Activated B cell treated with CpG ODN at 0.5 μM for 24 hours (primary cell): ENCODE results near the gene RNF166. TPM values are rescaled to one million over a fixed set of nuclear protein-coding genes. Genes with fewer than 3 reads are reported as not detected.
A peak's percentile ranks its signal among the peaks of the same experiment; 100 is the strongest.

Source experiments
- ATAC-seq: fragments of 200-7000 bp; cut with Tn5 transposase; one replicate; pipeline ENCODE4 v1.10.0; 2021; ENCODE audit warnings: low read depth, mild to moderate bottlenecking, moderate library complexity
- CTCF ChIA-PET: fragments of 350-600 bp; sonication (Branson Sonifier 250); formaldehyde crosslinking; loops from one replicate; lab custom pipeline; 2021; ENCODE audit warnings: antibody characterized with exemption; lab: Charles Lee
- POLR2A ChIA-PET: fragments of 350-600 bp; sonication (Branson Sonifier 250); formaldehyde crosslinking; loops from one replicate; lab custom pipeline; 2021; ENCODE audit warnings: antibody characterized with exemption; lab: Charles Lee
- DNase-seq: peaks from one replicate; pipeline ENCODE4 v3.0.0; 2022
- H3K27ac Mint-ChIP-seq: one replicate; pipeline ENCODE4 v1.8.0; 2020; ENCODE audit warnings: mixed read lengths
- H3K27me3 Mint-ChIP-seq: one replicate; pipeline ENCODE4 v1.8.0; 2021; ENCODE audit warnings: mixed read lengths
- H3K36me3 Mint-ChIP-seq: one replicate; pipeline ENCODE4 v1.8.0; 2021; ENCODE audit warnings: low read depth, mixed read lengths
- H3K4me1 Mint-ChIP-seq: one replicate; pipeline ENCODE4 v1.8.0; 2021; ENCODE audit warnings: mixed read lengths
- H3K4me3 Mint-ChIP-seq: one replicate; pipeline ENCODE4 v1.8.0; 2020; ENCODE audit warnings: mild to moderate bottlenecking, mixed read lengths
- H3K9me3 Mint-ChIP-seq: one replicate; pipeline ENCODE4 v1.8.0; 2020; ENCODE audit warnings: mixed read lengths
- intact Hi-C: fragments of 100-400 bp; cut with micrococcal nuclease; formaldehyde crosslinking; loops from one replicate; pipeline ENCODE4 v1.15.1; 2024
- total RNA-seq: library from RNA; stranded (reverse); gene quantifications from 2 replicates; pipeline ENCODE4 v1.2.3, GENCODE V29; 2022
- TF ChIP-seq, protein P1 (sequence below): fragments of 200-600 bp; IDR thresholded peaks from one replicate; pipeline ENCODE4 v1.8.0; 2022; ENCODE audit warnings: antibody characterized with exemption, mild to moderate bottlenecking

RNF166 gene
- total RNA-seq, 1 donor from 2014 or later = 45.3 TPM

DNA sequence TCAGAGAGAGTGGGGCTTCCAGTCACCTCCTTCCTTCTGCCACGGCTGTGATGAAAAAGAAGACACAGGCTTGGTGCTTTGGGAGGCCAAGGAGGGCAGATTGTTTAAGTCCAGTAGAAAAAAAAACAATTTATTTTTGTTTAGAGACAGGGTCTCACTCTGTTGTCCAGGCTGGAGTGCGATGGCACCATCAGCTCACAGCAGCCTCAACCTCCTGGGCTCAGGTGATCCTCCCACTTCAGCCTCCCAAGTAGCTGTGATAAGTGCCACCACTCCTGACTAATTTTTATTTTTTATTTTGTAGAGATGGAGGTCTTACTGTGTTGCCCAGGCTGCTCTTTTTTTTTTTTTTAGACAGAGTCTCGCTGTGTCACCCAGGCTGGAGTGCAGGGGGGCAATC is 40.6 kb downstream of the RNF166 start:
- ChIA-PET POLR2A (interaction anchor here (0.6 to 3.5 kb wide), 6 partner anchors 14 to 657 kb away, joined by 3 to 32 read pairs (median 4); partner anchors contain the start of genes CTU2 and RNF166), CTCF (no interaction called here)
- Mint-ChIP-seq H3K9me3 (no peaks in the 10 kb centered on the region), H3K4me1 (peaks cover 24% of the 10 kb centered on the region), H3K27ac (peak overlapping the region; percentile 63), H3K4me3 (peak overlapping the region; percentile 68), H3K36me3 (peaks cover 12% of the 10 kb centered on the region), H3K27me3 (no peaks in the 10 kb centered on the region)
- DNase-seq (no peak), ATAC-seq (no peak)
- intact Hi-C loops = no loop called here
- TF ChIP-seq, protein P1, sequence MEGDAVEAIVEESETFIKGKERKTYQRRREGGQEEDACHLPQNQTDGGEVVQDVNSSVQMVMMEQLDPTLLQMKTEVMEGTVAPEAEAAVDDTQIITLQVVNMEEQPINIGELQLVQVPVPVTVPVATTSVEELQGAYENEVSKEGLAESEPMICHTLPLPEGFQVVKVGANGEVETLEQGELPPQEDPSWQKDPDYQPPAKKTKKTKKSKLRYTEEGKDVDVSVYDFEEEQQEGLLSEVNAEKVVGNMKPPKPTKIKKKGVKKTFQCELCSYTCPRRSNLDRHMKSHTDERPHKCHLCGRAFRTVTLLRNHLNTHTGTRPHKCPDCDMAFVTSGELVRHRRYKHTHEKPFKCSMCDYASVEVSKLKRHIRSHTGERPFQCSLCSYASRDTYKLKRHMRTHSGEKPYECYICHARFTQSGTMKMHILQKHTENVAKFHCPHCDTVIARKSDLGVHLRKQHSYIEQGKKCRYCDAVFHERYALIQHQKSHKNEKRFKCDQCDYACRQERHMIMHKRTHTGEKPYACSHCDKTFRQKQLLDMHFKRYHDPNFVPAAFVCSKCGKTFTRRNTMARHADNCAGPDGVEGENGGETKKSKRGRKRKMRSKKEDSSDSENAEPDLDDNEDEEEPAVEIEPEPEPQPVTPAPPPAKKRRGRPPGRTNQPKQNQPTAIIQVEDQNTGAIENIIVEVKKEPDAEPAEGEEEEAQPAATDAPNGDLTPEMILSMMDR = no peak

- no peak for ATAC-seq
- H3K27ac Mint-ChIP-seq = peak overlapping the region; percentile 63
- no peak for DNase-seq
- no peaks in the 10 kb centered on the region for H3K9me3 Mint-ChIP-seq
- peak overlapping the region; percentile 68 for H3K4me3 Mint-ChIP-seq
- intact Hi-C loops = no loop called here
- no peaks in the 10 kb centered on the region for H3K27me3 Mint-ChIP-seq
- TF ChIP-seq, protein P1 = no peak
- ChIA-PET POLR2A (interaction anchor here (1.0 to 3.5 kb wide), 5 partner anchors 14 to 41 kb away, joined by 3 to 32 read pairs (median 6); partner anchors contain the start of genes CTU2 and RNF166), CTCF (interaction anchor here (1.2 to 1.5 kb wide), 2 partner anchors 16 to 20 kb away, joined by 4 to 5 read pairs; no protein-coding TSS in a partner anchor)
- H3K36me3 Mint-ChIP-seq = peaks cover 13% of the 10 kb centered on the region
- peaks cover 26% of the 10 kb centered on the region for H3K4me1 Mint-ChIP-seq
Observed at GRCh38 chr16:88665148-88665547, 41.1 kb downstream of the RNF166 start.

DNA sequence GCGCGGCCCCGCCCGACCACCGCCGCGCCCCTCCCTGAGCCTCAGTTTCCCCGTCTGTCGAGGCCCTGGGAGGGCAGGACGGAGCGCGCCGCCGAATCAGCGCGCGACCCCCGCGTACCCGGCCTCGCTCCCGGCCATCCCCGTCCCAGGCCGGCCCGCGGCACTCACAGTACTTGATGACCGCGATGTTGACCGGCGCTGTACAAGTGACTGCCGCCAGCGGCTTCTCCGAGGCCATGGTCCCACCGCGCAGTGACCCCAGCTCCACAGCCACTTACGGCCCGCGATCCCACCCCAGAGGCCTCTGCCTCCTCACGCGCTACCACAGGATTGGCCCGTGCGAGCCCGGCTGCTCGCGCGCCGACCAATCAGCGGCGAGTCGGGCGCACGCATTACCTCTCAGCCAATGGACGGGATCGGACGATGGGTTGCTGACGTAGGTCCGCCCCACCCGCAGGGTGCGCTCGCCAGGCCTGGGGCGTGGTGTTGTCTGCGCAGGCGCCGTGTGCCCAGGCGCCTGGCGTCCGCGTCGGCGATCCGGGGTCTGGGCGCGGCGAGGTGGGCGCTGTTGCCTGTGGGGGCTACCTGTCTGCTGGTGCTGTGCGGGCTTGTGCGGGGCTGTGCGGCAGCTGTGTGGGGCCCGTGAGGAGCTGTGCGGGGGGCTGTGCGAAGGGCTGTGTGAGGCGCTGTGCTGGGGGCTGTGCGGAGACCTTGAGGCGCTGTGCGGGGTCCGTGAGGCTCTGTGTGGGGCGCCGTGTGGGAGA is 43.2 kb downstream of the RNF166 start, which contains the start of gene MVD:
Gene MVD, minus strand, starts transcription at position 249 of the 764 bp plus-strand sequence. Its CDS starts 11 bp downstream, at position 238.
- TF ChIP-seq, protein P1 = no peak
- no peaks in the 10 kb centered on the region for H3K27me3 Mint-ChIP-seq
- DNase-seq = peak; percentile 89
- H3K36me3 Mint-ChIP-seq = peaks cover 16% of the 10 kb centered on the region
- peak within 1 kb of the TSS; percentile 90 for H3K27ac Mint-ChIP-seq
- intact Hi-C loops = loop anchor here (1.0 to 5.0 kb wide), 6 partner anchors 12 to 119 kb away; partner anchors contain the start of genes CYBA and SNAI3
- POLR2A ChIA-PET = interaction anchor here (0.5 to 3.5 kb wide), 14 partner anchors 9 to 163 kb away, joined by 3 to 32 read pairs (median 5); partner anchors contain the start of genes APRT, CTU2, CYBA and RNF166
- peaks cover 31% of the 10 kb centered on the region for H3K4me1 Mint-ChIP-seq
- CTCF ChIA-PET = no interaction called here
- H3K4me3 Mint-ChIP-seq = peak within 1 kb of the TSS; percentile 94
- ATAC-seq = peak; percentile 94
- H3K9me3 Mint-ChIP-seq = no peaks in the 10 kb centered on the region

GRCh38 chr16:88662222-88662842 is 43.9 kb downstream of the RNF166 start:
- Mint-ChIP-seq H3K4me1 (peaks cover 31% of the 10 kb centered on the region), H3K9me3 (no peaks in the 10 kb centered on the region), H3K36me3 (peaks cover 16% of the 10 kb centered on the region), H3K27ac (peak overlapping the region; percentile 75), H3K4me3 (peak overlapping the region; percentile 89), H3K27me3 (no peaks in the 10 kb centered on the region)
- ChIA-PET POLR2A (interaction anchor here (0.5 to 3.5 kb wide), 11 partner anchors 9 to 164 kb away, joined by 3 to 32 read pairs (median 5); partner anchors contain the start of genes APRT and CYBA), CTCF (no interaction called here)
- DNase-seq (no peak), ATAC-seq (peak; percentile 0)
- TF ChIP-seq, protein P1 = no peak
- intact Hi-C loops = loop anchor here (2.0 to 5.0 kb wide), 2 partner anchors 38 to 120 kb away; no protein-coding TSS in a partner anchor
